ENCODE results near the gene TSPAN2.

- TF ChIP-seq POLR2AphosphoS5 (IDR thresholded peaks at IDR 0.05; ENCODE audit: insufficient read depth in 1 of 2, low read depth in 1 of 2) = no peak
- no peak for TF ChIP-seq CTCF (IDR thresholded peaks at IDR 0.05)
- no peak for TF ChIP-seq POLR2A (IDR thresholded peaks at IDR 0.05)
These were observed 46.8 kb upstream of the TSPAN2 start for GRCh38 chr1:115136106-115136505.
